Astrocyte (in vitro differentiated cells and primary cell): ENCODE results near the gene ZMIZ1. TPM values are rescaled to one million over a fixed set of nuclear protein-coding genes. Genes with fewer than 3 reads are reported as not detected.

Source experiments
- DNase-seq: peaks from one replicate; pipeline ENCODE4 v3.0.0-alpha.2; 2010; ENCODE audit warnings: low read depth
- FAIRE-seq: peaks from 2 replicates; lab custom pipeline; 2011; peaks lifted over from hg19 to GRCh38; lab: Jason Lieb, UNC
- H2AFZ ChIP-seq: 2 replicates; pipeline ENCODE4 v1.6.0; 2012; ENCODE audit warnings: low read depth, low read length, inconsistent platforms
- H3K27ac ChIP-seq: 2 replicates; pipeline ENCODE4 v1.5.1; 2011; ENCODE audit warnings: low read depth, low read length, inconsistent platforms
- H3K27me3 ChIP-seq: 2 replicates; pipeline ENCODE4 v1.6.0; 2011; ENCODE audit warnings: low read length, inconsistent platforms; ENCODE audit not compliant: insufficient read depth
- H3K36me3 ChIP-seq: 2 replicates; pipeline ENCODE4 v1.5.1; 2011; ENCODE audit warnings: low read length, inconsistent platforms; ENCODE audit not compliant: insufficient read depth
- H3K4me1 ChIP-seq: 2 replicates; pipeline ENCODE4 v1.5.1; 2011; ENCODE audit warnings: low read length, inconsistent platforms; ENCODE audit not compliant: insufficient read depth
- H3K4me2 ChIP-seq: 2 replicates; pipeline ENCODE4 v1.6.0; 2012; ENCODE audit warnings: low read length, inconsistent platforms
- H3K4me3 ChIP-seq: 2 replicates; pipeline ENCODE4 v1.5.1; 2011; ENCODE audit warnings: low read depth, mild to moderate bottlenecking, low read length, inconsistent platforms; ENCODE audit not compliant: insufficient read depth
- H3K79me2 ChIP-seq: 2 replicates; pipeline ENCODE4 v1.6.0; 2012; ENCODE audit warnings: mild to moderate bottlenecking, low read length, inconsistent platforms; ENCODE audit not compliant: insufficient read depth
- H3K9ac ChIP-seq: 2 replicates; pipeline ENCODE4 v1.6.0; 2012; ENCODE audit warnings: mild to moderate bottlenecking, low read length, inconsistent platforms
- H3K9me3 ChIP-seq: 2 replicates; pipeline ENCODE4 v1.5.1; 2012; ENCODE audit warnings: low read depth, mild to moderate bottlenecking, low read length, inconsistent platforms; ENCODE audit not compliant: insufficient read depth
- H4K20me1 ChIP-seq: 2 replicates; pipeline ENCODE4 v1.6.0; 2012; ENCODE audit warnings: low read length, inconsistent platforms; ENCODE audit not compliant: insufficient read depth
- H3K27ac Mint-ChIP-seq: one replicate; pipeline ENCODE4 v1.8.0; 2021; ENCODE audit warnings: mild to moderate bottlenecking, mixed read lengths; ENCODE audit not compliant: unreplicated experiment
- H3K27me3 Mint-ChIP-seq: one replicate; pipeline ENCODE4 v1.8.0; 2021; ENCODE audit warnings: low read depth, mixed read lengths; ENCODE audit not compliant: unreplicated experiment
- H3K36me3 Mint-ChIP-seq: one replicate; pipeline ENCODE4 v1.8.0; 2021; ENCODE audit warnings: low read depth, mixed read lengths; ENCODE audit not compliant: unreplicated experiment
- H3K4me1 Mint-ChIP-seq: one replicate; pipeline ENCODE4 v1.8.0; 2021; ENCODE audit warnings: low read depth, mixed read lengths; ENCODE audit not compliant: unreplicated experiment
- H3K4me3 Mint-ChIP-seq: one replicate; pipeline ENCODE4 v1.8.0; 2021; ENCODE audit warnings: mild to moderate bottlenecking, moderate library complexity, mixed read lengths; ENCODE audit not compliant: unreplicated experiment
- H3K9me3 Mint-ChIP-seq: one replicate; pipeline ENCODE4 v1.8.0; 2021; ENCODE audit warnings: mild to moderate bottlenecking, mixed read lengths; ENCODE audit not compliant: unreplicated experiment
- CTCF ChIP-seq: IDR thresholded peaks from 2 replicates; pipeline ENCODE4 v1.5.1; 2011; ENCODE audit warnings: low read depth, mild to moderate bottlenecking, inconsistent platforms, low read length, moderate library complexity; ENCODE audit not compliant: insufficient read depth
- EZH2 ChIP-seq: IDR thresholded peaks from 2 replicates; pipeline ENCODE4 v1.6.1; 2012; ENCODE audit warnings: mild to moderate bottlenecking, low read length, inconsistent platforms; ENCODE audit not compliant: insufficient read depth
- total RNA-seq: library from RNA; stranded (reverse); gene quantifications from 2 replicates; pipeline ENCODE4 v1.2.1, GENCODE V29; 2021

ZMIZ1 gene
- total RNA-seq, 1 donor from 2014 or later = 45.5 TPM

GRCh38 chr10:79342811-79343561 is 274.2 kb downstream of the ZMIZ1 start:
- H3K4me2 ChIP-seq = no peak overlapping the region
- Mint-ChIP-seq H3K36me3 (no peaks in the 10 kb centered on the region), H3K4me3 (no peak overlapping the region), H3K27me3 (peaks cover 25% of the 10 kb centered on the region), H3K9me3 (peaks cover 2% of the 10 kb centered on the region), H3K4me1 (peaks cover 2% of the 10 kb centered on the region), H3K27ac (no peak overlapping the region)
- TF ChIP-seq EZH2 = no peak
- TF ChIP-seq CTCF = no peak
- no peaks in the 10 kb centered on the region for H3K27me3 ChIP-seq
- FAIRE-seq (no peak), DNase-seq (no peak)
- no peak overlapping the region for H2AFZ ChIP-seq
- no peaks in the 10 kb centered on the region for H3K9me3 ChIP-seq
- peaks cover 4% of the 10 kb centered on the region for H3K4me1 ChIP-seq
- H3K9ac ChIP-seq = no peak overlapping the region
- H3K36me3 ChIP-seq = no peaks in the 10 kb centered on the region
- no peaks in the 10 kb centered on the region for H4K20me1 ChIP-seq
- H3K27ac ChIP-seq = no peak overlapping the region
- no peak overlapping the region for H3K4me3 ChIP-seq
- peaks cover 7% of the 10 kb centered on the region for H3K79me2 ChIP-seq

- Histone ChIP-seq H3K4me3 (no peak overlapping the region), H3K27ac (no peak overlapping the region), H2AFZ (no peak overlapping the region), H3K79me2 (peaks cover 24% of the 10 kb centered on the region), H3K9me3 (no peaks in the 10 kb centered on the region), H3K4me1 (peaks cover 19% of the 10 kb centered on the region), H3K27me3 (no peaks in the 10 kb centered on the region), H3K9ac (no peak overlapping the region), H3K36me3 (no peaks in the 10 kb centered on the region), H4K20me1 (peaks cover 15% of the 10 kb centered on the region), H3K4me2 (no peak overlapping the region)
- FAIRE-seq (no peak), DNase-seq (no peak)
- peaks cover 20% of the 10 kb centered on the region for H3K27me3 Mint-ChIP-seq
- no peaks in the 10 kb centered on the region for H3K9me3 Mint-ChIP-seq
- peaks cover 2% of the 10 kb centered on the region for H3K36me3 Mint-ChIP-seq
- TF ChIP-seq EZH2 (no peak), CTCF (no peak)
- no peak overlapping the region for H3K4me3 Mint-ChIP-seq
- H3K27ac Mint-ChIP-seq = no peak overlapping the region
- H3K4me1 Mint-ChIP-seq = peaks cover 2% of the 10 kb centered on the region
These were observed 275.9 kb downstream of the ZMIZ1 start for GRCh38 chr10:79344502-79345195.
